Adrenal gland (tissue), 5 donors: ENCODE results near the gene ZNF334.

ENCODE experiments used
- POLR2A ChIP-seq, 2 donors: fragments of 450-650 bp; IDR thresholded peaks; one replicate each; pipeline ENCODE4 v1.6.1; 2017; ENCODE audit warnings: antibody characterized with exemption in 2 of 2, mild to moderate bottlenecking in 2 of 2, moderate library complexity in 1 of 2
- TF ChIP-seq, protein P1 (sequence below), 6 experiments: fragments of 450-650 bp in 4 of 6; fragments of 200-600 bp in 2 of 6; sonication (generic) in 1 of 6; IDR thresholded peaks; 1 replicate in 5 of 6; 2 replicates in 1 of 6; pipeline versions ENCODE4 v1.5.1 to v1.8.0; 2016 to 2021; ENCODE audit warnings: antibody characterized with exemption in 6 of 6, mild to moderate bottlenecking in 2 of 6, moderate library complexity in 1 of 6
- donor health status: DM: no; HTN: no; CAD: no.

DNA sequence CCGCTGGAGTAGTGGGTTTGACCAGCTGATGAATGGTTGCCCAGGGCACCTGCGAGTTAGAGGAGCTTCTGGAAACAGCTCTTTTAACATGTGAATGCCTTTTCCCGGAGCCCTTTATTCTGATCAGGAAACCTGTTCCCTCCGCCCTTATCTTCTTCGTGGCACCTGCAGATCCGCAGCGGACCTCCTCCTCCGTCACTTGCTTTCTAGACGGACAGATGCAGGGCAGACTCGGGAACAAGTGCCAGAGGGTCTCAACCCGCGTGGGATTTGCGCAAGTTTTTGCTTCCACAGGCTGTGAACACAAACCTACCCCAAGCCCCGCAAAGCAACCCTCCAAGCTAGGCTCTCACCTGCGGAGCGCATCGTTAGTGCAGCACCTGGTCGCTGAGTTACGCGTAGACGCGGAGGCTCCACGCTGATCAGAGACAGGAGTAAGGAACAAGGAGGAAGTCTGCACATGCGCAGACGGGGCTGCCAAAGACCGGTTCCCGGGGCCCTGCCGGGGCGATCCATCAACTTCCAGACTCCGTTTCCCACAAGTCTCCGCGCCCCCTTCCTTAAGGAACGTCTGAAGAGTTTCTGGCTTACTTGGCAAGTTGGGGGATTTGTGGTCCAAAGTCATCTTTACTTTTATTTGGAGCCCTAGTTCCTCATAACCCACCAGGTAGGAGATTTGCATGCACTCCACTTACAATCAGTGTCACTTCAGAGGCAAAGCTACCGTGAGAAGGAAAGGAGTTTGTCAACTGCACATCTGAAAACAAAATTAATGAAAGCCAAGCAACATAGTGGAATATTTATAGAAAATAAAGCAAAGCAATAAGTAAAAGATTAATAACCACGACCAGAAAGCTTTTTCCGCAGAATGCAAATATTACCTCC, 54.3 kb downstream of the ZNF334 start:
- TF ChIP-seq, protein P1, sequence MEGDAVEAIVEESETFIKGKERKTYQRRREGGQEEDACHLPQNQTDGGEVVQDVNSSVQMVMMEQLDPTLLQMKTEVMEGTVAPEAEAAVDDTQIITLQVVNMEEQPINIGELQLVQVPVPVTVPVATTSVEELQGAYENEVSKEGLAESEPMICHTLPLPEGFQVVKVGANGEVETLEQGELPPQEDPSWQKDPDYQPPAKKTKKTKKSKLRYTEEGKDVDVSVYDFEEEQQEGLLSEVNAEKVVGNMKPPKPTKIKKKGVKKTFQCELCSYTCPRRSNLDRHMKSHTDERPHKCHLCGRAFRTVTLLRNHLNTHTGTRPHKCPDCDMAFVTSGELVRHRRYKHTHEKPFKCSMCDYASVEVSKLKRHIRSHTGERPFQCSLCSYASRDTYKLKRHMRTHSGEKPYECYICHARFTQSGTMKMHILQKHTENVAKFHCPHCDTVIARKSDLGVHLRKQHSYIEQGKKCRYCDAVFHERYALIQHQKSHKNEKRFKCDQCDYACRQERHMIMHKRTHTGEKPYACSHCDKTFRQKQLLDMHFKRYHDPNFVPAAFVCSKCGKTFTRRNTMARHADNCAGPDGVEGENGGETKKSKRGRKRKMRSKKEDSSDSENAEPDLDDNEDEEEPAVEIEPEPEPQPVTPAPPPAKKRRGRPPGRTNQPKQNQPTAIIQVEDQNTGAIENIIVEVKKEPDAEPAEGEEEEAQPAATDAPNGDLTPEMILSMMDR (IDR thresholded peaks at IDR 0.05), result no peak
- no peak for TF ChIP-seq POLR2A (IDR thresholded peaks at IDR 0.05)
